Heart right ventricle (tissue), 16 donors: Measurements from ENCODE around the gene PAK1. TPM values are rescaled to one million over a fixed set of nuclear protein-coding genes. Genes with fewer than 3 reads are reported as not detected.

Experiments used
- ATAC-seq, 8 donors: fragments of 200-7000 bp; cut with Tn5 transposase; one replicate each; pipeline ENCODE4 v1.9.1; 2020; ENCODE audit warnings: mild to moderate bottlenecking in 8 of 8, moderate library complexity in 8 of 8, moderate number of reproducible peaks in 1 of 8
- DNase-seq, 2 donors: peaks; one replicate each; pipeline ENCODE4 v3.0.0-alpha.2; 2020
- H3K27ac ChIP-seq, 10 donors: fragments of 200-600 bp; sonication (generic) in 2 of 10; one replicate each; pipeline versions ENCODE4 v1.5.0 to v1.8.0; 2020 to 2022; ENCODE audit warnings: mild to moderate bottlenecking in 3 of 10
- H3K27me3 ChIP-seq, 7 donors: fragments of 200-600 bp; one replicate each; pipeline ENCODE4 v1.8.0; 2021 to 2022; ENCODE audit warnings: mild to moderate bottlenecking in 2 of 7
- H3K36me3 ChIP-seq, 9 donors: fragments of 200-600 bp; sonication (generic) in 1 of 9; one replicate each; pipeline versions ENCODE4 v1.5.0 to v1.8.0; 2020 to 2022; ENCODE audit warnings: mild to moderate bottlenecking in 2 of 9
- H3K4me1 ChIP-seq, 9 donors: fragments of 200-600 bp; sonication (generic) in 1 of 9; one replicate each; pipeline versions ENCODE4 v1.5.0 to v1.8.0; 2020 to 2022; ENCODE audit warnings: mild to moderate bottlenecking in 4 of 9
- H3K4me3 ChIP-seq, 10 donors: fragments of 200-600 bp; sonication (generic) in 2 of 10; one replicate each; pipeline versions ENCODE4 v1.5.0 to v1.8.0; 2020 to 2022; ENCODE audit warnings: mild to moderate bottlenecking in 7 of 10, moderate library complexity in 2 of 10
- H3K9me3 ChIP-seq, 11 donors: fragments of 200-600 bp in 10 of 11; sonication (generic) in 2 of 11; one replicate each; pipeline versions ENCODE4 v1.5.0 to v1.8.0; 2013 to 2022; ENCODE audit warnings: mild to moderate bottlenecking in 2 of 11, control low read depth in 1 of 11, moderate library complexity in 1 of 11
- CTCF ChIP-seq, 9 donors: fragments of 200-600 bp; sonication (generic) in 2 of 9; IDR thresholded peaks; one replicate each; pipeline versions ENCODE4 v1.5.0 to v1.8.0; 2021 to 2022; ENCODE audit warnings: antibody characterized with exemption in 9 of 9, mild to moderate bottlenecking in 5 of 9, moderate library complexity in 1 of 9
- WGBS, 2 donors: extraction: QIAGEN DNeasy Blood & Tissue Kit; methylation state at CpG; one replicate each; pipeline ENCODE4 v1.1.7; 2013; ENCODE audit warnings: inconsistent platforms in 1 of 2; 5-methylcytosine and 5-hydroxymethylcytosine counted together
- intact Hi-C, 10 donors: fragments of 100-400 bp; cut with DNase I; formaldehyde crosslinking; loops; one replicate each; pipeline versions ENCODE4 v1.11.1 to v1.14.2; 2022
- polyA plus RNA-seq, 2 donors: library from polyadenylated mRNA; stranded (reverse); fragments of 200-250 nt; gene quantifications; one replicate each; pipeline ENCODE4 v1.2.3, GENCODE V29; 2013
- total RNA-seq, 10 donors: library from RNA; stranded (reverse); fragmentation: NEBNext Ultra II Directional in 3 of 10; extraction: Animal tissue kit (Norgen Biotek cat#: 25700) in 3 of 10; gene quantifications; one replicate each; pipeline versions ENCODE4 v1.2.1 to v1.2.4, GENCODE V29; 2021 to 2023
- donor health status: Arrhythmogenic right ventricular cardiomyopathy.
- donor health status: ischemic (EF 13 %, LVEDD 7.1; RV severe dilation, severe dysfunction).
- donor health status: healthy with polysubstance abuse.
- donor health status: DM: no; HTN: yes; CAD: no.
- donor health status: DM: no; HTN: no; CAD: no.
- donor health status: ischemic (EF 25% LVEDD 6.9; RV normal size, moderate dysfunction).
- donor health status: ischemic (EF 25% LVEDD 5.7; RV mildly dilated, moderate dysfunction).
- donor health status: healthy.
- donor health status: DM: yes; HTN: yes; CAD: no.
- donor health status: Ischemic cardiomyopathy.
- donor health status: ischemic (EF 35%, LVEDD 5.7; RV mildly dilated, moderate dysfunction).
- donor health status: nonischemic (EF 11% LVEDD 7.7; RV severe dilation, severe dysfunction).
- donor health status: DM: yes; HTN: yes; CAD: no.
- donor health status: PGD.
- donor health status: ischemic (EF 29% LVEDD 5.4; RV normal size, mild dysfunction).
- donor health status: nonischemic (EF 23%, LVEDD 6.1; RV moderate dilation, normal function).

The PAK1 gene
- total and polyA plus RNA-seq, 12 donors: 2.4 to 17.7 (median 6.8) TPM

GRCh38 chr11:77374108-77374507, 99.8 kb downstream of the PAK1 start:
- H3K4me1 ChIP-seq: peaks cover 0 to 7% (median 0%) of the 10 kb centered on the region in 9 donors
- 86 to 91% methylated on average over 1 of the region's 1 CpG for WGBS, 2 donors
- DNase-seq: no peak
- no peaks in the 10 kb centered on the region for H3K9me3 ChIP-seq
- intact Hi-C loops: no loop called here
- no peak for TF ChIP-seq CTCF (IDR thresholded peaks at IDR 0.05)
- no peak overlapping the region for H3K27ac ChIP-seq
- H3K4me3 ChIP-seq: no peak overlapping the region
- ATAC-seq: no peak
- H3K36me3 ChIP-seq: peaks cover 0 to 68% (median 0%) of the 10 kb centered on the region in 9 donors
- H3K27me3 ChIP-seq: no peaks in the 10 kb centered on the region

DNA sequence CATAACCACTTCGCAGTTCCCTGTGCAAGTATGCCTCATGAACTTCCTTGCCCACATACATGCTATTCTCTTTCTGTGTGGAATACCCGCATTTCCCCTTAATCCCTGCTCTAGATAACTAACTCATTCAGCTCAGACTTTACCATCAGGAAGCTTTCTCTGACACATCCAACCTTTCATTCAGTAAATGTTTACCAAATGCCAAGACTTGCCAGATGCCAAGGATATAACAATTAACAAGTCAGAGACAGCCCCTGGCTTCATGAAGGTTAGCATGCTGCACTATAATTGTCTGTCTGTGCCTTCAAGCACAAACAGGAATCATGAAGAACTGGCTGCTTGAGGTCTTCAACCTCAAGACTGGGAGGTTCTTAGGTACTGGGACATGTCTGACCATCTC, 101.2 kb downstream of the PAK1 start:
- Histone ChIP-seq H3K27me3 (no peaks in the 10 kb centered on the region), H3K36me3 (peaks cover 0 to 56% (median 0%) of the 10 kb centered on the region in 9 donors), H3K4me1 (peaks cover 0 to 7% (median 0%) of the 10 kb centered on the region in 9 donors), H3K9me3 (no peaks in the 10 kb centered on the region), H3K4me3 (no peak overlapping the region), H3K27ac (no peak overlapping the region)
- no peak for DNase-seq
- TF ChIP-seq CTCF (IDR thresholded peaks at IDR 0.05): no peak
- no peak for ATAC-seq
- intact Hi-C loops: no loop called here
- WGBS, 2 donors: 95 to 96% methylated on average over 2 of the region's 2 CpGs

GRCh38 chr11:77371646-77372045, 102.2 kb downstream of the PAK1 start:
- TF ChIP-seq CTCF (IDR thresholded peaks at IDR 0.05): no peak
- DNase-seq (no peak), ATAC-seq (no peak)
- peaks cover 0 to 45% (median 0%) of the 10 kb centered on the region in 9 donors for H3K36me3 ChIP-seq
- no peak overlapping the region for H3K27ac ChIP-seq
- H3K4me1 ChIP-seq: peaks cover 0 to 7% (median 0%) of the 10 kb centered on the region in 9 donors
- H3K4me3 ChIP-seq: no peak overlapping the region
- H3K9me3 ChIP-seq: peaks cover 0 to 2% (median 0%) of the 10 kb centered on the region in 11 donors
- H3K27me3 ChIP-seq: no peaks in the 10 kb centered on the region
- intact Hi-C loops: no loop called here

DNA sequence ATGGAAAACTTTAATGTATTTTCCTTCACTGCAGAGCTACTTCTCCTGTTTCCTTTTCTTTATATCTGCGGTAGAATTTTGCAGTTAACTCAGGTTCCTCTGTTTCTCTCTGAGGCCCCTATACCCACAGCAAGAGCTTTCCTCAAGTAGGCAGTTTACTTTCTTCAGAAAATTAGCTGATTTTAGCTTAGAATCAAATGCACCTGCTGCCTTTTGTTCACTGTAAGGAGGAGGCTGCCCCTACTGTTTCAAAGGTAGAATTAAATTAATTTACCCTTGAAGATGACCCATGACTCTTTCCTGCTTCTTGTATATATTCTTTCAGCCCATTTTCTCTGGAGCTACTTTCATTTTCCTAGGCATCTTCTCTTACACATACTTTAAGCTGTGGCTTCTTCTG, 103.7 kb downstream of the PAK1 start:
- Histone ChIP-seq H3K27me3 (no peaks in the 10 kb centered on the region), H3K9me3 (peaks cover 0 to 15% (median 0%) of the 10 kb centered on the region in 11 donors), H3K36me3 (peaks cover 0 to 33% (median 0%) of the 10 kb centered on the region in 9 donors), H3K4me3 (no peak overlapping the region), H3K4me1 (peaks cover 0 to 7% (median 0%) of the 10 kb centered on the region in 9 donors), H3K27ac (no peak overlapping the region)
- intact Hi-C loops: no loop called here
- TF ChIP-seq CTCF (IDR thresholded peaks at IDR 0.05): no peak
- DNase-seq: no peak
- WGBS, 2 donors: 82 to 93% methylated on average over 1 of the region's 1 CpG
- no peak for ATAC-seq
